H9 (cell line): ENCODE data around the gene ZNF618. TPM values are rescaled to one million over a fixed set of nuclear protein-coding genes. Genes with fewer than 3 reads are reported as not detected.

Experiments used
- DNase-seq: peaks from one replicate; pipeline ENCODE4 v3.0.0-alpha.2; 2017
- H2AFZ ChIP-seq: one replicate; pipeline ENCODE4 v1.6.1; 2013; ENCODE audit warnings: mild to moderate bottlenecking, low read length, control low read depth, moderate library complexity
- H2AK5ac ChIP-seq: 2 replicates; pipeline ENCODE4 v1.6.1; 2013; ENCODE audit warnings: low read length, control low read depth, mixed read lengths; ENCODE audit not compliant: insufficient read length
- H2BK120ac ChIP-seq: one replicate; pipeline ENCODE4 v1.6.1; 2013; ENCODE audit warnings: low read depth, mild to moderate bottlenecking, low read length, control low read depth, inconsistent platforms; ENCODE audit not compliant: poor library complexity, severe bottlenecking
- H2BK12ac ChIP-seq: 2 replicates; pipeline ENCODE4 v1.6.1; 2013; ENCODE audit warnings: low read length, control low read depth, mixed read lengths, low read depth; ENCODE audit not compliant: insufficient read length
- H2BK15ac ChIP-seq: 2 replicates; pipeline ENCODE4 v1.6.1; 2013; ENCODE audit warnings: low read depth, low read length, control low read depth
- H2BK20ac ChIP-seq: one replicate; pipeline ENCODE4 v1.6.1; 2013; ENCODE audit warnings: low read depth, mild to moderate bottlenecking, low read length, control low read depth, inconsistent platforms; ENCODE audit not compliant: poor library complexity, severe bottlenecking
- H2BK5ac ChIP-seq: 2 replicates; pipeline ENCODE4 v1.6.1; 2013; ENCODE audit warnings: low read length, control low read depth, mixed read lengths; ENCODE audit not compliant: insufficient read length
- H3K14ac ChIP-seq: 2 replicates; pipeline ENCODE4 v1.6.1; 2013; ENCODE audit warnings: low read length, control low read depth; ENCODE audit not compliant: insufficient read depth
- H3K18ac ChIP-seq: 2 replicates; pipeline ENCODE4 v1.6.1; 2013; ENCODE audit warnings: low read depth, mild to moderate bottlenecking, mixed read lengths, low read length, control low read depth; ENCODE audit not compliant: insufficient read length
- H3K23ac ChIP-seq: 2 replicates; pipeline ENCODE4 v1.6.1; 2013; ENCODE audit warnings: low read length, control low read depth, mixed read lengths, low read depth; ENCODE audit not compliant: insufficient read length
- H3K23me2 ChIP-seq: 2 replicates; pipeline ENCODE4 v1.6.1; 2013; ENCODE audit warnings: low read depth, mild to moderate bottlenecking, mixed read lengths, low read length, control low read depth; ENCODE audit not compliant: insufficient read length, poor library complexity, severe bottlenecking
- H3K27ac ChIP-seq: 2 replicates; pipeline ENCODE4 v1.5.1; 2013; ENCODE audit warnings: low read length, control low read depth, mixed read lengths, low read depth; ENCODE audit not compliant: insufficient read length
- H3K27me3 ChIP-seq: 2 replicates; pipeline ENCODE4 v1.6.1; 2013; ENCODE audit warnings: low read length, control low read depth, inconsistent platforms; ENCODE audit not compliant: insufficient read depth
- H3K4ac ChIP-seq: 2 replicates; pipeline ENCODE4 v1.6.1; 2013; ENCODE audit warnings: low read depth, mild to moderate bottlenecking, control low read depth, inconsistent platforms, low read length, moderate library complexity
- H3K4me1 ChIP-seq: 2 replicates; pipeline ENCODE4 v1.6.1; 2013; ENCODE audit warnings: low read length, control low read depth, inconsistent platforms; ENCODE audit not compliant: insufficient read depth
- H3K4me2 ChIP-seq: 2 replicates; pipeline ENCODE4 v1.6.1; 2013; ENCODE audit warnings: low read length, control low read depth, mixed read lengths; ENCODE audit not compliant: insufficient read length, insufficient read depth
- H3K56ac ChIP-seq: 2 replicates; pipeline ENCODE4 v1.6.1; 2013; ENCODE audit warnings: low read depth, mild to moderate bottlenecking, mixed read lengths, low read length, control low read depth; ENCODE audit not compliant: insufficient read length
- H3K79me1 ChIP-seq: 2 replicates; pipeline ENCODE4 v1.6.1; 2013; ENCODE audit warnings: low read depth, mild to moderate bottlenecking, moderate library complexity, low read length, control low read depth, inconsistent platforms; ENCODE audit not compliant: insufficient read depth, poor library complexity, severe bottlenecking
- H3K79me2 ChIP-seq: 2 replicates; pipeline ENCODE4 v1.6.1; 2013; ENCODE audit warnings: low read length, control low read depth, inconsistent platforms; ENCODE audit not compliant: insufficient read depth
- H3K9ac ChIP-seq: 2 replicates; pipeline ENCODE4 v1.6.1; 2013; ENCODE audit warnings: low read length, control low read depth, mixed read lengths; ENCODE audit not compliant: insufficient read length; ENCODE audit errors: extremely low read depth
- H3K9me3 ChIP-seq: one replicate; pipeline ENCODE4 v1.6.1; 2013; ENCODE audit warnings: low read depth, low read length, inconsistent platforms; ENCODE audit not compliant: control insufficient read depth
- H3T11ph ChIP-seq: one replicate; pipeline ENCODE4 v1.6.1; 2013; ENCODE audit warnings: mild to moderate bottlenecking, low read length, control low read depth, inconsistent platforms
- H4K20me1 ChIP-seq: one replicate; pipeline ENCODE4 v1.6.1; 2013; ENCODE audit not compliant: control insufficient read depth, insufficient read length, insufficient read depth
- H4K5ac ChIP-seq: 2 replicates; pipeline ENCODE4 v1.6.1; 2013; ENCODE audit warnings: low read depth, mild to moderate bottlenecking, mixed read lengths, low read length, control low read depth; ENCODE audit not compliant: insufficient read length
- H4K8ac ChIP-seq: replicated peaks from 2 replicates; pipeline ENCODE4 v1.6.1; 2013; ENCODE audit warnings: low read length, control low read depth, mixed read lengths, low read depth; ENCODE audit not compliant: insufficient read length
- H4K91ac ChIP-seq: 2 replicates; pipeline ENCODE4 v1.6.1; 2013; ENCODE audit warnings: low read depth, mild to moderate bottlenecking, moderate library complexity, mixed read lengths, low read length, control low read depth; ENCODE audit not compliant: insufficient read length
- H3K27ac Mint-ChIP-seq, 3 experiments: 2 replicates in 2 of 3; 3 replicates in 1 of 3; pipeline ENCODE4 v1.8.0; 2020 to 2021; ENCODE audit warnings: mixed read lengths in 3 of 3, mild to moderate bottlenecking in 1 of 3, moderate library complexity in 1 of 3
- H3K27me3 Mint-ChIP-seq: 2 replicates; pipeline ENCODE4 v1.8.0; 2021; ENCODE audit warnings: low read depth, mild to moderate bottlenecking, moderate library complexity, mixed read lengths
- H3K36me3 Mint-ChIP-seq, 3 experiments: 2 replicates in 2 of 3; 3 replicates in 1 of 3; pipeline ENCODE4 v1.8.0; 2020 to 2021; ENCODE audit warnings: low read depth in 3 of 3, mixed read lengths in 3 of 3; ENCODE audit not compliant: insufficient read depth in 1 of 3
- H3K4me1 Mint-ChIP-seq, 2 experiments: 2 replicates each; pipeline ENCODE4 v1.8.0; 2020; ENCODE audit warnings: mixed read lengths in 2 of 2
- H3K4me3 Mint-ChIP-seq, 2 experiments: 2 replicates in 1 of 2; 3 replicates in 1 of 2; pipeline ENCODE4 v1.8.0; 2020 to 2021; ENCODE audit warnings: mild to moderate bottlenecking in 2 of 2, mixed read lengths in 2 of 2, moderate library complexity in 1 of 2
- H3K9me3 Mint-ChIP-seq, 2 experiments: 2 replicates in 1 of 2; 3 replicates in 1 of 2; pipeline ENCODE4 v1.8.0; 2020; ENCODE audit warnings: mild to moderate bottlenecking in 2 of 2, mixed read lengths in 2 of 2, moderate library complexity in 1 of 2
- CTCF ChIP-seq: fragments of 200-600 bp; sonication (generic); conservative IDR thresholded peaks from 3 replicates; pipeline ENCODE4 v1.8.0; 2021; ENCODE audit warnings: antibody characterized with exemption, mild to moderate bottlenecking
- WGBS: extraction: QIAGEN DNeasy Blood & Tissue Kit; methylation state at CpG from one replicate; pipeline ENCODE4 v1.1.7; 2013; ENCODE audit warnings: missing lambda C conversion rate, low lambda C conversion rate, mixed read lengths; ENCODE audit not compliant: insufficient read length; ENCODE audit errors: extremely low coverage; 5-methylcytosine and 5-hydroxymethylcytosine counted together
- total RNA-seq: library from RNA; stranded (reverse); gene quantifications from 2 replicates; pipeline ENCODE4 v1.2.1, GENCODE V29; 2021

ZNF618 gene
- total RNA-seq, 1 experiment from 2014 or later, result 13.6 TPM

GRCh38 chr9:114048533-114049415, 172.7 kb downstream of the ZNF618 start:
- no peaks in the 10 kb centered on the region for H3K9me3 ChIP-seq
- Mint-ChIP-seq H3K27ac (no peak overlapping the region; a peak in 1 of 7 replicates), H3K4me3 (no peak overlapping the region), H3K4me1 (0 out of 4 replicates have a peak, but pooled peaks cover 0 to 3% of the 10 kb centered on the region in 2 experiments), H3K9me3 (no peaks in the 10 kb centered on the region), H3K36me3 (peaks cover 16 to 49% (median 46%) of the 10 kb centered on the region in 3 experiments; a peak in 6 of 7 replicates), H3K27me3 (no peaks in the 10 kb centered on the region)
- H2BK120ac ChIP-seq, result no peak overlapping the region
- no peak overlapping the region for H3K56ac ChIP-seq
- no peak overlapping the region for H2BK15ac ChIP-seq
- no peak overlapping the region for H3T11ph ChIP-seq
- H3K9ac ChIP-seq, result no peak overlapping the region
- H2BK5ac ChIP-seq, result no peak overlapping the region
- H3K79me1 ChIP-seq, result no peaks in the 10 kb centered on the region
- H4K20me1 ChIP-seq, result no peaks in the 10 kb centered on the region
- WGBS, result no CpG with 5 or more reads among the region's 44 CpGs
- H3K27me3 ChIP-seq, result no peaks in the 10 kb centered on the region
- H4K91ac ChIP-seq, result no peak overlapping the region
- H2AFZ ChIP-seq, result no peak overlapping the region
- H3K14ac ChIP-seq, result no peak overlapping the region
- no peak overlapping the region for H3K23ac ChIP-seq
- no peaks in the 10 kb centered on the region for H3K79me2 ChIP-seq
- peak; percentile 14 for DNase-seq
- H3K4me2 ChIP-seq, result no peak overlapping the region
- H3K23me2 ChIP-seq, result no peaks in the 10 kb centered on the region
- no peak overlapping the region for H3K18ac ChIP-seq
- H2AK5ac ChIP-seq, result no peak overlapping the region
- no peak overlapping the region for H4K5ac ChIP-seq
- H2BK12ac ChIP-seq, result no peak overlapping the region
- no peak for TF ChIP-seq CTCF
- no peak overlapping the region for H3K4ac ChIP-seq
- H4K8ac ChIP-seq, result no peak overlapping the region
- H3K4me1 ChIP-seq, result no peaks in the 10 kb centered on the region
- no peak overlapping the region for H3K27ac ChIP-seq
- no peak overlapping the region for H2BK20ac ChIP-seq
